ENCODE results near the gene TMEM272. TPM values are rescaled to one million over a fixed set of nuclear protein-coding genes. Genes with fewer than 3 reads are reported as not detected.

TMEM272 gene
- total RNA-seq, 1 donor, result not detected

GRCh38 chr13:51804295-51805172 lies 40.4 kb downstream of the TMEM272 start:
- peak overlapping the region; percentile 78 for H3K4me3 ChIP-seq (ENCODE audit: low read depth, low read length)
- TF ChIP-seq, protein P1, sequence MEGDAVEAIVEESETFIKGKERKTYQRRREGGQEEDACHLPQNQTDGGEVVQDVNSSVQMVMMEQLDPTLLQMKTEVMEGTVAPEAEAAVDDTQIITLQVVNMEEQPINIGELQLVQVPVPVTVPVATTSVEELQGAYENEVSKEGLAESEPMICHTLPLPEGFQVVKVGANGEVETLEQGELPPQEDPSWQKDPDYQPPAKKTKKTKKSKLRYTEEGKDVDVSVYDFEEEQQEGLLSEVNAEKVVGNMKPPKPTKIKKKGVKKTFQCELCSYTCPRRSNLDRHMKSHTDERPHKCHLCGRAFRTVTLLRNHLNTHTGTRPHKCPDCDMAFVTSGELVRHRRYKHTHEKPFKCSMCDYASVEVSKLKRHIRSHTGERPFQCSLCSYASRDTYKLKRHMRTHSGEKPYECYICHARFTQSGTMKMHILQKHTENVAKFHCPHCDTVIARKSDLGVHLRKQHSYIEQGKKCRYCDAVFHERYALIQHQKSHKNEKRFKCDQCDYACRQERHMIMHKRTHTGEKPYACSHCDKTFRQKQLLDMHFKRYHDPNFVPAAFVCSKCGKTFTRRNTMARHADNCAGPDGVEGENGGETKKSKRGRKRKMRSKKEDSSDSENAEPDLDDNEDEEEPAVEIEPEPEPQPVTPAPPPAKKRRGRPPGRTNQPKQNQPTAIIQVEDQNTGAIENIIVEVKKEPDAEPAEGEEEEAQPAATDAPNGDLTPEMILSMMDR (IDR thresholded peaks at IDR 0.05; ENCODE audit: insufficient read depth, low read length), result no peak
- no peak for DNase-seq (ENCODE audit: low read depth)

DNA sequence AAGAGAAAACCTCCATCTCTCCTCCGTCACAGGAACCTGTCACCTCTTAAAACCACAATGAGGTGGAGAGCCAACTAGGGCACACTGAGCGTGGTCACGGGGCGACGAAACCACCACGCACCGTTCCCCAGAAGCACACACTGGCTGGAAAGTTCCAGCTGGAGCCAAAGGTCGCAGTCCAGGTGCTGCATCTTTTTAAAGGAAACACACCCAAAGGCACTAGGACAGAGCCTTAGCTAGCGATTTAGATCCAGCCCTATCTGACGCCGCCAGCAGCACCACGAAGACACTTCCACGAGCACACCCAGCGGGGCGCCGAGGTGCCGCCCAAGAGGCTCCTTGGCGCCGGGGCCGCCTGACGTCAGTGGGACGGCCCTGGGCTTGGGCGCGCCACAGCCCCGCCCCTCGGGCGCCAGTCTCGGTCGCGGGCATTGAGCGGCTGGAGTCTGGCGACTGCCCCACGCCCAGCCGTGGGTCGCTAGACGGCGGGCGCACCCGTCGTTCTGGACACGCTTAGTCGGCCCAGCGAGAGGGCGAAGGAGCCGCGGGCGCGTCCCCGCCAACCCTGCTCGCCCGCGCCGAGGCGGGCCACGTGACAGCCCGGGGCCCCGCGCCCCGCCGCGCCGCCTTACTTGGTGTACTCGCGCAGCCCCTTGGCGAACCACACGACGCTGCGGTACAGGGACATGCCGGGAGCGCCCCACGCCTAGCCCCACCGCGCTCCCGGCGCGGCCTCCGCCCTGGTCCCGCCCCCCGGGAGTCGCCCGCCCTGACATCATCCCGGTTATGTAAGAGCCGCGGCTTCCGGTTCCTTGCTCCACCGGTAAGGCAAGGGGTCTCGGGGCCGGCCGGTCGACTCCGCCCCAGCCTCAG lies 41.3 kb downstream of the TMEM272 start, which contains the start of gene DHRS12:
Gene DHRS12, minus strand, starts transcription at position 742 of the 873 bp plus-strand sequence. CDS start 4,504 bp downstream, outside the sequence.
- peak; percentile 74 for DNase-seq (ENCODE audit: low read depth)
- TF ChIP-seq, protein P1 (IDR thresholded peaks at IDR 0.05; ENCODE audit: insufficient read depth, low read length), result no peak

GRCh38 chr13:51802631-51803418 lies 42.2 kb downstream of the TMEM272 start:
- DNase-seq (ENCODE audit: low read depth), result no peak
- H3K4me3 ChIP-seq (ENCODE audit: low read depth, low read length), result peak overlapping the region; percentile 78
- TF ChIP-seq, protein P1 (IDR thresholded peaks at IDR 0.05; ENCODE audit: insufficient read depth, low read length), result no peak

More for the DNA sequence above, 41.3 kb downstream of the TMEM272 start, which contains the start of gene DHRS12:
- H3K4me3 ChIP-seq (ENCODE audit: low read depth, low read length), result peak within 1 kb of the TSS; percentile 78

DNA sequence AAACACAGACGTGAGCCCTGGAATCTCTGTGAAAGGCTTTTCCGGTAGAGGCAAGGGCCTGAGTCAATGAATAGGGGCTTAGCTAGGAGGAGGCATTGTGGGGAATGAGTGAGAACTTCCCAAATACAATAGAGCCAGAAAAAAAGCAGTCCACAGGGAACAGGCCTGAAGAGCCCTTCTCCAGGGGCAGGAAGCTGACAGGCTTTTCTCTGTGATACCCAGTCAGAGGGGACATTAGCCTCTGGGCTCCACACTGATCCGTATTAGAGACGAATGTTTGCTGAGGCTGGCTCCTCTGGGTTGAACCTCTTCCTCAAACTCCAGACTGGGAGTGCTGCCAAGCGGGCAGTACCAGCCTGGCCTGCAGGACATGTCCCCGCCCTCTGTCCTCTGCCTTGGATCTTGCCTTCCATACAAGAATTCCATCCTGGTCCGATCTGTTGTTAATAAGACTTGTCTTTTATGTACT lies 43.3 kb downstream of the TMEM272 start:
- DNase-seq (ENCODE audit: low read depth), result no peak
- H3K4me3 ChIP-seq (ENCODE audit: low read depth, low read length), result no peak overlapping the region
- TF ChIP-seq, protein P1 (IDR thresholded peaks at IDR 0.05; ENCODE audit: insufficient read depth, low read length), result no peak

DNA sequence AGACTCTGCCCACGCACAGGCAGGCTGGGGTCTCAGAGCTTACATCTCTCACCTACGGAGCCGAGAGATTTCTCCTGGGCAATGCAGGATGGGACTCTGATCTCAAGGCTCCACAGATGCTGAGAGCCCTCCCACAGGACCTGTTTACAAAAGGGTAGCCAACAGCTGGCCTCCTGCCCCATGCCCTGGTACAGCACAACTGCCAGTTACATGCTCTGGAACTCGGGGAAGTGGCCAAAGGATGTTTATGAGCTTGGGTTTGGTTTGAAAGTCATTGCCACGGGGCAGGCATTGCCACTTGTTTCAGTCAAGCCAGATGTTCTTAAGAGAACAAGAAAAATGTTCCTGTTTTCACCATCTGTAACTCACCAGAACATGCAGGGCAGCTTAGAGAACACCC lies 44.5 kb downstream of the TMEM272 start:
- no peak overlapping the region for H3K4me3 ChIP-seq (ENCODE audit: low read depth, low read length)
- no peak for DNase-seq (ENCODE audit: low read depth)

More for the DNA sequence above, 44.5 kb downstream of the TMEM272 start:
- TF ChIP-seq, protein P1 (IDR thresholded peaks at IDR 0.05; ENCODE audit: insufficient read depth, low read length), result no peak
